Prostate gland (tissue), 2 donors: ENCODE data around the gene EDAR.

Source experiments
- POLR2AphosphoS5 ChIP-seq: sonication (generic); formaldehyde crosslinking; IDR thresholded peaks from one replicate; pipeline ENCODE4 v1.6.1; 2017; ENCODE audit warnings: antibody characterized with exemption
- TF ChIP-seq, protein P1 (sequence below), 4 experiments: fragments of 200-600 bp in 2 of 4; fragments of 450-650 bp in 2 of 4; sonication (generic) in 2 of 4; IDR thresholded peaks; 1 replicate in 3 of 4; 2 replicates in 1 of 4; pipeline ENCODE4 v1.5.1; 2016 to 2019; ENCODE audit warnings: antibody characterized with exemption in 4 of 4, mild to moderate bottlenecking in 2 of 4, moderate library complexity in 2 of 4

DNA sequence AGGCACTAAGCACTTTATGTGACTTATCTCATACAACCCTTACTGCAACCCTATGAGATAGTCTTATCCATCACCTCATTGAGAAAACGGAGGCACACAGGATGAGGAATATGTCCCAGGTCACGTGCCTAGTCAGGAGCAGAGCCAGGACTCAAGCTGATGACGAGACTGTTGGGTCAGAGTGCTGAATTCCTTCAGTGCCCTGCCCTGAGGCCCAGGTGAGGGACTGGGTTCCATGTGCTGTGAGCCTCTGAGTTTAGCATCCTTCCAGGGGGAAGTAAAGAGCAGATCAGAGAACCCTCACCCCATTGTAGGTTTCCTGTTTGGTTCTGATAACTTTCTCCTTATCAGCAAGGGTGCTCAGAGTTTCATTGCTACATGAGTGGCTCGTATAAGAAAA, 11.7 kb upstream of the EDAR start:
- no peak for TF ChIP-seq POLR2AphosphoS5
- TF ChIP-seq, protein P1, sequence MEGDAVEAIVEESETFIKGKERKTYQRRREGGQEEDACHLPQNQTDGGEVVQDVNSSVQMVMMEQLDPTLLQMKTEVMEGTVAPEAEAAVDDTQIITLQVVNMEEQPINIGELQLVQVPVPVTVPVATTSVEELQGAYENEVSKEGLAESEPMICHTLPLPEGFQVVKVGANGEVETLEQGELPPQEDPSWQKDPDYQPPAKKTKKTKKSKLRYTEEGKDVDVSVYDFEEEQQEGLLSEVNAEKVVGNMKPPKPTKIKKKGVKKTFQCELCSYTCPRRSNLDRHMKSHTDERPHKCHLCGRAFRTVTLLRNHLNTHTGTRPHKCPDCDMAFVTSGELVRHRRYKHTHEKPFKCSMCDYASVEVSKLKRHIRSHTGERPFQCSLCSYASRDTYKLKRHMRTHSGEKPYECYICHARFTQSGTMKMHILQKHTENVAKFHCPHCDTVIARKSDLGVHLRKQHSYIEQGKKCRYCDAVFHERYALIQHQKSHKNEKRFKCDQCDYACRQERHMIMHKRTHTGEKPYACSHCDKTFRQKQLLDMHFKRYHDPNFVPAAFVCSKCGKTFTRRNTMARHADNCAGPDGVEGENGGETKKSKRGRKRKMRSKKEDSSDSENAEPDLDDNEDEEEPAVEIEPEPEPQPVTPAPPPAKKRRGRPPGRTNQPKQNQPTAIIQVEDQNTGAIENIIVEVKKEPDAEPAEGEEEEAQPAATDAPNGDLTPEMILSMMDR (IDR thresholded peaks at IDR 0.05): no peak
